ENCODE measurements around the gene PROKR2. TPM values are rescaled to one million over a fixed set of nuclear protein-coding genes. Genes with fewer than 3 reads are reported as not detected.

PROKR2 gene
- total RNA-seq, 1 experiment from 2014 or later = not detected

GRCh38 chr20:5290596-5290995 lies 26.2 kb downstream of the PROKR2 start:
- DNase-seq (ENCODE audit: extremely low read depth, low read depth) = no peak

- DNase-seq (ENCODE audit: extremely low read depth, low read depth) = no peak
Observed at GRCh38 chr20:5282561-5282960, 34.2 kb downstream of the PROKR2 start.

- DNase-seq (ENCODE audit: extremely low read depth, low read depth) = no peak
Observed at GRCh38 chr20:5279661-5280060, 37.1 kb downstream of the PROKR2 start.

DNA sequence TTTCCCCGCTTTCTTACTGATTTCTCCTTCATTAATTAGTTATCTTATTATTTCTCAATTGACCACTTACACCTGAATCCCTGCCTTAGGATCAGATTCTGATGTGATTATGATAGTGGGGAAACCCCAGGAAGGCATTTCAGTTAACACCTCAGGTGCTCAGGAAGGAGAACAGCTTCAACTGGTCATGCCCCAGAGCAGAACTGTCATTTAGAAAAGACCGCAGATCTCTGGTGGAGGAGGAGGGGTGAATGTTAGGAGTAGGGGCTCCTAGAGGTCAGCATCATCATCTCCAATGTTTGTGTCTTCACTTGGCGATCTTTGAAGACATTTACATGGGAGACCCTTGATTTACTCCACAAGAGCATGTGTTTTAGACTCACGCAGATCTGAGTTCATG lies 44.5 kb downstream of the PROKR2 start:
- DNase-seq (ENCODE audit: extremely low read depth, low read depth) = no peak

- no peak for DNase-seq (ENCODE audit: extremely low read depth, low read depth)
Observed at GRCh38 chr20:5270603-5271002, 46.2 kb downstream of the PROKR2 start.

GRCh38 chr20:5268449-5268848 lies 48.3 kb downstream of the PROKR2 start:
- DNase-seq (ENCODE audit: extremely low read depth, low read depth) = no peak

GRCh38 chr20:5267092-5267491 lies 49.7 kb downstream of the PROKR2 start:
- DNase-seq (ENCODE audit: extremely low read depth, low read depth) = no peak

Small RNAs within 50 kb of the gene (small RNA-seq; reads per million reads assigned to genes)
- 0 to 0.06 reads per million in 2 experiments for gene RNA5-8SP7

Other genes starting within 250 kb of the PROKR2 start
- 169 and 183 TPM in 2 replicates for gene TMEM230, start 203.9 kb downstream of the PROKR2 start, total RNA-seq (2014; rRNA removed; shearing (Covaris generic))
- gene PCNA, start 197.0 kb downstream of the PROKR2 start, total RNA-seq (2014; rRNA removed; shearing (Covaris generic)) = 145 and 157 TPM in 2 replicates
- 18.4 and 23.7 TPM in 2 replicates for gene CDS2, start 189.9 kb downstream of the PROKR2 start, total RNA-seq (2014; rRNA removed; shearing (Covaris generic))